Endodermal cell (in vitro differentiated cells): Measurements from ENCODE around the gene PSD. TPM values are rescaled to one million over a fixed set of nuclear protein-coding genes. Genes with fewer than 3 reads are reported as not detected.

ENCODE experiments used
- DNase-seq: peaks from one replicate; pipeline ENCODE4 v3.0.0-alpha.2; 2017
- H3K27ac ChIP-seq: 2 replicates; pipeline ENCODE4 v1.5.1; 2013; ENCODE audit warnings: mild to moderate bottlenecking, low read depth, low read length, moderate library complexity
- H3K27me3 ChIP-seq: 2 replicates; pipeline ENCODE4 v1.6.1; 2013; ENCODE audit warnings: mild to moderate bottlenecking, low read length, moderate library complexity; ENCODE audit not compliant: insufficient read depth, control insufficient read depth, poor library complexity, severe bottlenecking
- H3K36me3 ChIP-seq: 2 replicates; pipeline ENCODE4 v1.7.0; 2013; ENCODE audit warnings: mild to moderate bottlenecking, low read length, moderate library complexity; ENCODE audit not compliant: control insufficient read depth, insufficient read depth
- H3K4me1 ChIP-seq: one replicate; pipeline ENCODE4 v1.7.0; 2013; ENCODE audit warnings: low read length; ENCODE audit not compliant: control insufficient read depth, insufficient read depth
- H3K4me3 ChIP-seq: 2 replicates; pipeline ENCODE4 v1.5.1; 2013; ENCODE audit warnings: mild to moderate bottlenecking, low read length, moderate library complexity
- H3K9ac ChIP-seq: 2 replicates; pipeline ENCODE4 v1.6.1; 2013; ENCODE audit warnings: mild to moderate bottlenecking, low read length, moderate library complexity; ENCODE audit not compliant: poor library complexity, severe bottlenecking; ENCODE audit errors: extremely low read depth
- H3K9me3 ChIP-seq: 2 replicates; pipeline ENCODE4 v1.6.1; 2013; ENCODE audit warnings: mild to moderate bottlenecking, low read length, moderate library complexity; ENCODE audit not compliant: control insufficient read depth
- H3K27ac Mint-ChIP-seq: 2 replicates; pipeline ENCODE4 v1.8.0; 2020; ENCODE audit warnings: mixed read lengths
- H3K27me3 Mint-ChIP-seq: 2 replicates; pipeline ENCODE4 v1.8.0; 2021; ENCODE audit warnings: mild to moderate bottlenecking, mixed read lengths; ENCODE audit not compliant: insufficient read depth
- H3K36me3 Mint-ChIP-seq: 2 replicates; pipeline ENCODE4 v1.8.0; 2020; ENCODE audit warnings: low read depth, mixed read lengths
- H3K4me1 Mint-ChIP-seq: 2 replicates; pipeline ENCODE4 v1.8.0; 2020; ENCODE audit warnings: mixed read lengths
- H3K4me3 Mint-ChIP-seq: 2 replicates; pipeline ENCODE4 v1.8.0; 2020; ENCODE audit warnings: mild to moderate bottlenecking, moderate library complexity, mixed read lengths
- H3K9me3 Mint-ChIP-seq: 2 replicates; pipeline ENCODE4 v1.8.0; 2020; ENCODE audit warnings: mild to moderate bottlenecking, mixed read lengths
- WGBS, 2 experiments: methylation state at CpG; one replicate each; pipeline versions ENCODE4 v1.1.5 to v1.1.7; 2013; ENCODE audit warnings: missing lambda C conversion rate in 2 of 2, mixed read lengths in 1 of 2; ENCODE audit not compliant: insufficient coverage in 1 of 2, insufficient read length in 1 of 2; 5-methylcytosine and 5-hydroxymethylcytosine counted together
- total RNA-seq, 2 donors: library from RNA; stranded (reverse); fragmentation: NEBNext Ultra II Directional in 1 of 2; extraction: Animal tissue kit (Norgen Biotek cat#: 25700) in 1 of 2; gene quantifications; 2 replicates in 1 of 2; 3 replicates in 1 of 2; pipeline ENCODE4 v1.2.1, GENCODE V29; 2021
- TF ChIP-seq, protein P1 (sequence below): fragments of 200-600 bp; sonication (generic); conservative IDR thresholded peaks from 2 replicates; pipeline ENCODE4 v1.5.0; 2021; ENCODE audit warnings: antibody characterized with exemption, mild to moderate bottlenecking

Gene PSD
- total RNA-seq, 2 donors from 2014 or later, result 2.8 to 8.3 TPM

GRCh38 chr10:102421507-102421756 is 2.8 kb upstream of the PSD start:
- 0 to 1% methylated on average over 4 to 14 of the region's 14 CpGs for WGBS, 2 experiments
- peaks cover 15% of the 10 kb centered on the region for H3K4me1 Mint-ChIP-seq
- H3K27ac ChIP-seq, result no peak overlapping the region

DNA sequence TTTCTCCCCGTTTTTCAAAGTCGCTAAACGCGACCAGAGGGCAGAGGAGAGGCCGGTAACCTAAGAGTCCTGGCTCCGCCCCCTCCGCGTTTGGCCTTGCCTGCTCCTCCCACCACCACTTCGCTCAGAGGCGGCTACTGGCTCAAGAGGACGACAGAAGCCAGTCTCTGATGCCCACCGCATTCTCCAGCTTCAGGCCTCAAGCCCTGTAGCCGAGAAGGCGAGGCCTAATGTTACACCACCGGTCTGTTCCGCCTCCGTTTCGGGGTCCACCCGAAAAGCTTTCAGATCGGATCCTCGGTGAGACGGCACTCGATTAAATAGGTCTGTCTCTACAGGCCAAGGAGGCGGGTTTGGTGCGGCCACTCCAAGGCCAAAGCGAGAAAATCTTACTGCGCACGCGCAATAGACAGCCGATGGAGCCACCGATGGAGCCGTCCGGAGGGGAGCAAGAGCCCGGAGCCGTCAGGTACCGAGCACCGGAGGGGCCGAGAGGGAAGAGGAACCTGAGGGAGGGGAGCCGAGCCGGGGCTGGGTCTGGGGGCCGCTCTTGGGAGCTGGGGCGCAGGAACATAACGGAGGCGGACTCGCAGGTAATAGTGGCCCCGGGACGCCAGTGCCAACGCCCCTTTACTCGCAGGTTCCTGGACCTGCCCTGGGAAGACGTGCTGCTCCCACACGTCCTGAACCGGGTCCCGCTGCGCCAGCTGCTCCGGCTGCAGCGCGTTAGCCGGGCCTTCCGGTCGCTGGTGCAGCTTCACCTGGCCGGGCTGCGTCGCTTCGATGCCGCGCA is 2.3 kb upstream of the PSD start, which contains the start of gene FBXL15:
Gene FBXL15, plus strand, starts transcription at position 123 of the 793 bp plus-strand sequence. Its CDS starts 294 bp downstream, at position 417.
- peak within 1 kb of the TSS; percentile 47 for H3K27ac ChIP-seq

More at GRCh38 chr10:102421507-102421756, 2.8 kb upstream of the PSD start:
- TF ChIP-seq, protein P1, sequence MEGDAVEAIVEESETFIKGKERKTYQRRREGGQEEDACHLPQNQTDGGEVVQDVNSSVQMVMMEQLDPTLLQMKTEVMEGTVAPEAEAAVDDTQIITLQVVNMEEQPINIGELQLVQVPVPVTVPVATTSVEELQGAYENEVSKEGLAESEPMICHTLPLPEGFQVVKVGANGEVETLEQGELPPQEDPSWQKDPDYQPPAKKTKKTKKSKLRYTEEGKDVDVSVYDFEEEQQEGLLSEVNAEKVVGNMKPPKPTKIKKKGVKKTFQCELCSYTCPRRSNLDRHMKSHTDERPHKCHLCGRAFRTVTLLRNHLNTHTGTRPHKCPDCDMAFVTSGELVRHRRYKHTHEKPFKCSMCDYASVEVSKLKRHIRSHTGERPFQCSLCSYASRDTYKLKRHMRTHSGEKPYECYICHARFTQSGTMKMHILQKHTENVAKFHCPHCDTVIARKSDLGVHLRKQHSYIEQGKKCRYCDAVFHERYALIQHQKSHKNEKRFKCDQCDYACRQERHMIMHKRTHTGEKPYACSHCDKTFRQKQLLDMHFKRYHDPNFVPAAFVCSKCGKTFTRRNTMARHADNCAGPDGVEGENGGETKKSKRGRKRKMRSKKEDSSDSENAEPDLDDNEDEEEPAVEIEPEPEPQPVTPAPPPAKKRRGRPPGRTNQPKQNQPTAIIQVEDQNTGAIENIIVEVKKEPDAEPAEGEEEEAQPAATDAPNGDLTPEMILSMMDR, result no peak
- H3K27me3 ChIP-seq, result peaks cover 14% of the 10 kb centered on the region
- Mint-ChIP-seq H3K4me3 (peak overlapping the region; percentile 88), H3K27ac (no peak overlapping the region), H3K27me3 (peaks cover 15% of the 10 kb centered on the region), H3K9me3 (no peaks in the 10 kb centered on the region), H3K36me3 (peaks cover 15% of the 10 kb centered on the region)
- peak overlapping the region; percentile 94 for H3K4me3 ChIP-seq
- no peak overlapping the region for H3K9ac ChIP-seq
- peaks cover 10% of the 10 kb centered on the region for H3K4me1 ChIP-seq
- H3K36me3 ChIP-seq, result peaks cover 16% of the 10 kb centered on the region
- no peak for DNase-seq
- H3K9me3 ChIP-seq, result no peaks in the 10 kb centered on the region

GRCh38 chr10:102420181-102420713 is 1.7 kb upstream of the PSD start:
- Histone ChIP-seq H3K9me3 (no peaks in the 10 kb centered on the region), H3K4me1 (peaks cover 10% of the 10 kb centered on the region), H3K9ac (peak overlapping the region; percentile 3), H3K4me3 (peak overlapping the region; percentile 94), H3K36me3 (peaks cover 16% of the 10 kb centered on the region), H3K27me3 (peaks cover 14% of the 10 kb centered on the region), H3K27ac (peak overlapping the region; percentile 40)
- Mint-ChIP-seq H3K4me1 (peaks cover 15% of the 10 kb centered on the region), H3K4me3 (peak overlapping the region; percentile 88), H3K27me3 (peaks cover 20% of the 10 kb centered on the region), H3K36me3 (peaks cover 13% of the 10 kb centered on the region), H3K27ac (peak overlapping the region; percentile 97), H3K9me3 (no peaks in the 10 kb centered on the region)
- no peak for DNase-seq
- WGBS, 2 experiments, result 0 to 1% methylated on average over 7 to 20 of the region's 21 CpGs
- TF ChIP-seq, protein P1, result no peak

More for the DNA sequence above, 2.3 kb upstream of the PSD start, which contains the start of gene FBXL15:
- no peaks in the 10 kb centered on the region for H3K9me3 Mint-ChIP-seq
- H3K27me3 ChIP-seq, result peaks cover 14% of the 10 kb centered on the region
- peak within 1 kb of the TSS; percentile 94 for H3K4me3 ChIP-seq
- peak; percentile 99 for DNase-seq
- H3K9me3 ChIP-seq, result no peaks in the 10 kb centered on the region
- H3K4me1 ChIP-seq, result peaks cover 10% of the 10 kb centered on the region
- peak within 1 kb of the TSS; percentile 88 for H3K4me3 Mint-ChIP-seq
- peaks cover 16% of the 10 kb centered on the region for H3K27me3 Mint-ChIP-seq
- peak within 1 kb of the TSS; percentile 3 for H3K9ac ChIP-seq
- peaks cover 15% of the 10 kb centered on the region for H3K4me1 Mint-ChIP-seq
- H3K36me3 ChIP-seq, result peaks cover 16% of the 10 kb centered on the region
- peak within 1 kb of the TSS; percentile 97 for H3K27ac Mint-ChIP-seq
- TF ChIP-seq, protein P1, result no peak
- 0% methylated on average over 51 to 66 of the region's 66 CpGs for WGBS, 2 experiments
- H3K36me3 Mint-ChIP-seq, result peaks cover 13% of the 10 kb centered on the region
